Coronary artery (tissue), 2 donors: ENCODE measurements around the gene HPCA.

ENCODE experiments used
- DNase-seq: peaks from one replicate; pipeline ENCODE4 v3.0.0-alpha.2; 2017; ENCODE audit warnings: low spot score
- H3K27ac ChIP-seq, 2 donors: fragments of 200-600 bp; sonication (generic); one replicate each; pipeline ENCODE4 v1.5.1; 2016 to 2019
- H3K4me3 ChIP-seq: fragments of 200-600 bp; sonication (generic); 2 replicates; pipeline ENCODE4 v1.5.1; 2016; ENCODE audit warnings: mild to moderate bottlenecking, moderate library complexity
- CTCF ChIP-seq: fragments of 200-600 bp; sonication (generic); IDR thresholded peaks from one replicate; pipeline ENCODE4 v1.5.1; 2019; ENCODE audit warnings: antibody characterized with exemption

Gene HPCA

GRCh38 chr1:32890516-32891240 is 4.4 kb downstream of the HPCA start:
- Histone ChIP-seq H3K27ac (no peak overlapping the region), H3K4me3 (no peak overlapping the region)
- no peak for TF ChIP-seq CTCF
- no peak for DNase-seq

DNA sequence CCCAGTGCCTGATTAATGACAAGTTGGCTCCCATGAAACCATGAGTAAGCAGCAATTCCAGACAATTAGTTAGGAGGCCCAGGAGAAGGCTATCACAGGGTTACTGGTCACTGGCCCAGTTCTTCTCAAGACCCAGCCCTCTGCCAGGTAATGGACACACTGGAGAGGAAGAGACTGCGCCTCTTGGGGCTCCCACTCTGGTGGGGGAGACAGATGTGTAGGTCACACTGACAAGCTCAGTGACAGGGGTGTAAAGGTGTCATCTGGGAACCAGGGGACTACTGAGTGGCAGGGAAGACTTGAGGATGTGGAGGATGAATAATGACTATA is 4.9 kb downstream of the HPCA start:
- no peak overlapping the region for H3K27ac ChIP-seq
- H3K4me3 ChIP-seq, result no peak overlapping the region
- no peak for DNase-seq
- TF ChIP-seq CTCF, result no peak

GRCh38 chr1:32891630-32892029 is 5.3 kb downstream of the HPCA start:
- Histone ChIP-seq H3K4me3 (no peak overlapping the region), H3K27ac (no peak overlapping the region)
- DNase-seq, result no peak
- TF ChIP-seq CTCF, result no peak

DNA sequence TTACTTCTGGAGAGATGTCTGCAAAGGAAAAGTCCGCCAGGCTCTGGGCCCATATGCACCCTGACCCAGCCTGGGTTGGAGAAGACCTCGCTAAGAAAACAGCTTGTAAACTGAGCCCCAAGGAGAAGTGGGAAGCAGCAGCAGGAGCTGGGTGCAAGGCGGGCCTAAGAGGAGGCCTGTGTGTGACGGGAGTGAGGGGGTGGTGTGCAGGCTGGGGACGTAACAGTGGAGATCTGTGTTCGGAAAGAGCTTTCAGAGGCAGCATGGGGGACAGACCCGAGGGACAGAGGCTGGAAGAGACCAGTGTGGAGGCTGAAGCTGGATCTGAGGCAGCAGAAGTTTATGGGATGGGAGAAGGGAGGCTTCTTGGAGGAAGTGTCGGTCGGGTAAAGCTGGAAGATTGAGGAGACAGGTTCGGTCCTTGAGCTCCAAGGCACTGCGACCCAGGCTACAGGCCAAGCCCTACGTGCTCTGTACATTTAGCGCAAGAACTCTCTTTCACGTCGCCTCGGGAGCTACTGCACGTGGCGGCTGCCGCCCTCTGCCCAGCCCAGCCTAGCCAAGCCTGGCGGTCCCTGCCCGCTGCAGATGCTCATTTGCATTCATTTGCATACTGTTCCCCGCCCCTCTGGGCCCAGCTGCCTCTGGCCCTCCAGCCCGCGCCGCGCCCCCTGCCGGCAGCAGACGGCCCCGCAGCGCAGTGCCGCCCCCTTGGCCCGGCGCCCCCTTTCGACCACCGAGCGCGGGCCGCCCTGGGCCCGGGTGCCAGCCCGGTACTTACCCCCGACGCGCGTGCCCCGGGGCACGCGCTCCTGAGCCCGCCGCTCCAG is 6.3 kb downstream of the HPCA start:
- TF ChIP-seq CTCF, result no peak
- no peak overlapping the region for H3K27ac ChIP-seq
- DNase-seq, result no peak
- peak overlapping the region; percentile 76 for H3K4me3 ChIP-seq

GRCh38 chr1:32893198-32894018 is 7.1 kb downstream of the HPCA start:
- TF ChIP-seq CTCF, result no peak
- no peak for DNase-seq
- Histone ChIP-seq H3K4me3 (peak overlapping the region; percentile 76), H3K27ac (no peak overlapping the region)

GRCh38 chr1:32894019-32894600 is 7.8 kb downstream of the HPCA start:
- no peak for TF ChIP-seq CTCF
- DNase-seq, result no peak
- Histone ChIP-seq H3K27ac (no peak overlapping the region), H3K4me3 (peak overlapping the region; percentile 76)
